GM12872 (cell line): ENCODE results near the gene CYP4B1.

Source experiments
- CTCF ChIP-seq: IDR thresholded peaks from 3 replicates; pipeline ENCODE4 v1.5.1; 2011; ENCODE audit warnings: low read depth, mild to moderate bottlenecking, low read length, moderate library complexity; ENCODE audit not compliant: insufficient read depth

The CYP4B1 gene

GRCh38 chr1:46806196-46807020, 7.6 kb downstream of the CYP4B1 start:
- TF ChIP-seq CTCF, result no peak

DNA sequence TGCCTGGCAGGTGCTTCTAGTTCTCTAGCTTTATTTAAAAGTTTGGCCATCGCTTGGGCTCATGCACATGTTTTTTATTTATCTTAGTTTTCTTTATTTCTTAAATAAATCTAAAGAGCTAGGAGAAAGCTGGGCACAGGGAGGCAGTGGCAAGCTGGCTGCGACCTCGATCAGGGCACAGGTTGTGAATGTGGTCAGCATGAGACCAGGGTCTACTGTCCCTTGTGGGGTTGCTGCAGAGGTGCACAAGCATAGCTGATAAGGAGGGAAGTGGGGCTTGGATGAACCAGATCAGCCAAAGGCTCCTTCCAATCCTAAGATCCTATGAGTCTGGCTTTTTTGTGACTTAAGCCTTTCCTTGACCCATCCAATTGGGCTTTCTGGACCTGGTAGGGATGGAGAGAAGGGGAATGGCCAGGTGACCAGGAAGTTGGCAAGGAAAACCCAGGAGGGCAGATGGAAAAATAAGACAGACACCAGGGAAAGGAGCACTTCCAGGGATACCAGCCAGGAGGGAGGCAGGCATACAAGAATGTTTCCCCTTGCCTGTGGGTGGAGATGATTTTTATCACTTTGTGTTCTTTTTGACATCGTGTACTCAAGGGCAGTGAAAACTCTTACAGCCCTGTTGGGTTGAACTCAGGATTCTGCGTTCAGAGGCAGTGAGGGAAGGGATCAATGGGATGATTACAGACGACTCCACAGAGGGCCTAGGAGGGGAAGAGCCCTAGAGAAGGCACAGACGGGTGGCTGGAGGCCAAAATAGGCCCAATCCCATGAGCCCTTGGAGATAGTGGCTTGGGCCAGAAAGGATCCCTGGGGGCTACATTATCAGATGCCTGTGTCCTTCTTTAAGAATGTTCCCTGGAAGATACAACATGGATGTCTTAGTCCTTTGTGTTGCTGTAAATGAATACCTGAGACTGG, 8.5 kb downstream of the CYP4B1 start:
- no peak for TF ChIP-seq CTCF

DNA sequence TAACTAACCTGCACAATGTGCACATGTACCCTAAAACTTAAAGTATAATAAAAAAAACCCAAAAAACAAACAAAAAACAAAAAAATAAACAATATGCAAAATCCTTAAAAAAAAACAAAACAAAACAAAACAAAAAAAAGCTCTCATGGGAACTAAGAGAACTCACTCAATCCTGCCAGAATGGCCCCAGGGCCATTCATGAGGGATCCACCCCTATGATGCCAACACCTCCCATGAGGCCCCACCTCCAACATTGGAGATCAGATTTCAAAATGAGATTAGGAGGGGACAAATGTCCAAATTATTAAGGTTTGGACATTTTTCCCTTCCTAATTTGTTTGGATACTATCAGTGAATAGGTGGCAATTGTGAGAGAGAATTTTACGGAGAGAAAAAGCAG, 10.2 kb downstream of the CYP4B1 start:
- TF ChIP-seq CTCF, result no peak

GRCh38 chr1:46809904-46810303, 11.1 kb downstream of the CYP4B1 start:
- TF ChIP-seq CTCF, result no peak

GRCh38 chr1:46810596-46810995, 11.8 kb downstream of the CYP4B1 start:
- no peak for TF ChIP-seq CTCF

DNA sequence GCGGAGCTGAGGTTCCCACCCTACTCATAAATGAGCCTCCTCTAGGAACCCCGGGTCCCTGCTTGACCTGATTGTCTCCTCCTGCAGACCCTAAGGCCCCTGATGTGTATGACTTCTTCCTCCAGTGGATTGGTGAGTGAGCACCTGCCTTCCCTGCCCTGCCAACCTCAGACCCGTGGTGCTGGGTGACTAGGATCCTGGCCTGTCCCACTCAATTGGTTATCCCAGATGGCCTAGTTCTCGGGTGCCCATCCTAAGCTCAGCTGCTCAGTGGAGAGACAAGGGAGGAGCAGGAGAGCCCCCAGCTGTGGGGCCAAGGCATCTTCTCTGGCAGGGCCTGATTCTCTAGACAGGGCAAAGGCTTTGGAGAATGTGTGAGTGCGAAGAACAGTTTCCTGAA, 12.2 kb downstream of the CYP4B1 start:
- TF ChIP-seq CTCF, result no peak
